ENCODE data around the gene AVPR2. TPM values are rescaled to one million over a fixed set of nuclear protein-coding genes. Genes with fewer than 3 reads are reported as not detected.

Gene AVPR2
- total RNA-seq, 1 donor: not detected

- Histone ChIP-seq H3K4me3 (ENCODE audit: insufficient read depth, low read length) (no peak overlapping the region), H3K4me1 (ENCODE audit: insufficient read depth, low read length) (no peaks in the 10 kb centered on the region), H3K27me3 (ENCODE audit: insufficient read depth, low read length) (peaks cover 6% of the 10 kb centered on the region), H4K20me1 (ENCODE audit: insufficient read depth, low read length) (no peaks in the 10 kb centered on the region), H3K36me3 (ENCODE audit: insufficient read depth, low read length) (no peaks in the 10 kb centered on the region), H3K79me2 (ENCODE audit: insufficient read depth, low read length) (no peaks in the 10 kb centered on the region), H3K4me2 (ENCODE audit: insufficient read depth, low read length) (no peak overlapping the region), H3K9me3 (ENCODE audit: low read depth, low read length) (no peaks in the 10 kb centered on the region), H2AFZ (ENCODE audit: low read length) (no peak overlapping the region), H3K27ac (ENCODE audit: low read depth, low read length) (no peak overlapping the region)
- no peak for TF ChIP-seq CTCF (IDR thresholded peaks at IDR 0.05; ENCODE audit: extremely low read depth, low read depth, low read length)
- peak; percentile 81 for DNase-seq (ENCODE audit: insufficient read length, low spot score, missing footprints)
Measured at GRCh38 chrX:153866302-153867019, 38.0 kb upstream of the AVPR2 start.

- DNase-seq (ENCODE audit: insufficient read length, low spot score, missing footprints): no peak
- H3K4me3 ChIP-seq (ENCODE audit: insufficient read depth, low read length): no peak overlapping the region
- H3K79me2 ChIP-seq (ENCODE audit: insufficient read depth, low read length): no peaks in the 10 kb centered on the region
- no peaks in the 10 kb centered on the region for H3K9me3 ChIP-seq (ENCODE audit: low read depth, low read length)
- no peaks in the 10 kb centered on the region for H3K36me3 ChIP-seq (ENCODE audit: insufficient read depth, low read length)
- H3K4me1 ChIP-seq (ENCODE audit: insufficient read depth, low read length): no peaks in the 10 kb centered on the region
- no peak overlapping the region for H3K4me2 ChIP-seq (ENCODE audit: insufficient read depth, low read length)
- peaks cover 6% of the 10 kb centered on the region for H3K27me3 ChIP-seq (ENCODE audit: insufficient read depth, low read length)
- no peaks in the 10 kb centered on the region for H4K20me1 ChIP-seq (ENCODE audit: insufficient read depth, low read length)
- H2AFZ ChIP-seq (ENCODE audit: low read length): no peak overlapping the region
- no peak overlapping the region for H3K27ac ChIP-seq (ENCODE audit: low read depth, low read length)
- no peak for TF ChIP-seq CTCF (IDR thresholded peaks at IDR 0.05; ENCODE audit: extremely low read depth, low read depth, low read length)
Measured at GRCh38 chrX:153867139-153867538, 37.3 kb upstream of the AVPR2 start.

GRCh38 chrX:153867671-153868070 lies 36.8 kb upstream of the AVPR2 start:
- Histone ChIP-seq H3K9me3 (ENCODE audit: low read depth, low read length) (no peaks in the 10 kb centered on the region), H4K20me1 (ENCODE audit: insufficient read depth, low read length) (no peaks in the 10 kb centered on the region), H3K36me3 (ENCODE audit: insufficient read depth, low read length) (no peaks in the 10 kb centered on the region), H3K4me2 (ENCODE audit: insufficient read depth, low read length) (no peak overlapping the region), H3K27ac (ENCODE audit: low read depth, low read length) (no peak overlapping the region), H3K4me1 (ENCODE audit: insufficient read depth, low read length) (no peaks in the 10 kb centered on the region), H2AFZ (ENCODE audit: low read length) (no peak overlapping the region), H3K4me3 (ENCODE audit: insufficient read depth, low read length) (no peak overlapping the region), H3K79me2 (ENCODE audit: insufficient read depth, low read length) (no peaks in the 10 kb centered on the region), H3K27me3 (ENCODE audit: insufficient read depth, low read length) (peaks cover 3% of the 10 kb centered on the region)
- no peak for TF ChIP-seq CTCF (IDR thresholded peaks at IDR 0.05; ENCODE audit: extremely low read depth, low read depth, low read length)
- peak; percentile 85 for DNase-seq (ENCODE audit: insufficient read length, low spot score, missing footprints)

GRCh38 chrX:153868576-153869472 lies 35.6 kb upstream of the AVPR2 start:
- Histone ChIP-seq H3K27me3 (ENCODE audit: insufficient read depth, low read length) (peaks cover under 1% of the 10 kb centered on the region), H3K4me3 (ENCODE audit: insufficient read depth, low read length) (no peak overlapping the region), H2AFZ (ENCODE audit: low read length) (no peak overlapping the region), H3K9me3 (ENCODE audit: low read depth, low read length) (no peaks in the 10 kb centered on the region), H3K79me2 (ENCODE audit: insufficient read depth, low read length) (no peaks in the 10 kb centered on the region), H3K4me2 (ENCODE audit: insufficient read depth, low read length) (no peak overlapping the region), H3K27ac (ENCODE audit: low read depth, low read length) (no peak overlapping the region), H3K36me3 (ENCODE audit: insufficient read depth, low read length) (no peaks in the 10 kb centered on the region), H3K4me1 (ENCODE audit: insufficient read depth, low read length) (no peaks in the 10 kb centered on the region), H4K20me1 (ENCODE audit: insufficient read depth, low read length) (no peaks in the 10 kb centered on the region)
- TF ChIP-seq CTCF (IDR thresholded peaks at IDR 0.05; ENCODE audit: extremely low read depth, low read depth, low read length): no peak
- DNase-seq (ENCODE audit: insufficient read length, low spot score, missing footprints): peak; percentile 88
